Ascending aorta (tissue), 2 donors: ENCODE measurements around the gene AMMECR1L. TPM values are rescaled to one million over a fixed set of nuclear protein-coding genes. Genes with fewer than 3 reads are reported as not detected.
"Not testable (repeated sequence)": the region's sequence is repeated elsewhere in the genome, so short reads cannot be mapped to it uniquely, and the experiment has no call there.

ENCODE experiments used
- DNase-seq, 2 donors: peaks; one replicate each; pipeline ENCODE4 v3.0.0-alpha.2; 2019; ENCODE audit warnings: low spot score in 2 of 2
- H3K27ac ChIP-seq, 2 donors: fragments of 200-600 bp; sonication (generic); one replicate each; pipeline ENCODE4 v1.5.1; 2016 to 2017; ENCODE audit warnings: mild to moderate bottlenecking in 1 of 2
- H3K27me3 ChIP-seq: fragments of 200-600 bp; sonication (generic); one replicate; pipeline ENCODE4 v1.5.1; 2017
- H3K36me3 ChIP-seq, 2 donors: fragments of 200-600 bp; sonication (generic); one replicate each; pipeline ENCODE4 v1.5.1; 2016
- H3K4me1 ChIP-seq, 2 donors: fragments of 200-600 bp; sonication (generic); one replicate each; pipeline ENCODE4 v1.5.1; 2016 to 2017; ENCODE audit warnings: mild to moderate bottlenecking in 1 of 2
- H3K4me3 ChIP-seq, 2 donors: fragments of 200-600 bp; sonication (generic); one replicate each; pipeline ENCODE4 v1.5.1; 2016 to 2017; ENCODE audit warnings: mild to moderate bottlenecking in 1 of 2
- H3K9me3 ChIP-seq, 2 donors: fragments of 200-600 bp; sonication (generic); one replicate each; pipeline ENCODE4 v1.5.1; 2016
- CTCF ChIP-seq, 3 experiments: fragments of 200-600 bp in 2 of 3; fragments of 450-650 bp in 1 of 3; sonication (generic) in 2 of 3; IDR thresholded peaks; one replicate each; pipeline ENCODE4 v1.5.1; 2016 to 2019; ENCODE audit warnings: antibody characterized with exemption in 3 of 3, mild to moderate bottlenecking in 1 of 3, moderate library complexity in 1 of 3
- intact Hi-C: fragments of 100-400 bp; cut with DNase I; formaldehyde crosslinking; loops from one replicate; pipeline ENCODE4 v1.15.1; 2023
- total RNA-seq: library from RNA; depleted of rRNA; stranded (reverse); fragments of >200 nt; gene quantifications from one replicate; pipeline ENCODE4 v1.1.0, GENCODE V29; 2016

Gene AMMECR1L
- total RNA-seq, 1 donor from 2014 or later: 20.6 TPM

GRCh38 chr2:127814677-127815076, 71.1 kb downstream of the AMMECR1L start:
- Histone ChIP-seq H3K27me3 (no peaks in the 10 kb centered on the region), H3K9me3 (no peaks in the 10 kb centered on the region), H3K27ac (no peak overlapping the region), H3K4me1 (peaks cover 0 to 2% of the 10 kb centered on the region in 2 donors), H3K36me3 (no peaks in the 10 kb centered on the region), H3K4me3 (no peak overlapping the region)
- no peak for TF ChIP-seq CTCF (IDR thresholded peaks at IDR 0.05)
- no peak for DNase-seq
- intact Hi-C loops: loop anchor here (5.0 kb wide), 1 partner anchor 307 kb away; no protein-coding TSS in a partner anchor

- not testable (repeated sequence) for H3K36me3 ChIP-seq, H3K9me3 ChIP-seq, DNase-seq, H3K4me3 ChIP-seq, H3K27ac ChIP-seq, H3K27me3 ChIP-seq
- peaks cover 0 to 21% of the 10 kb centered on the region in 2 donors for H3K4me1 ChIP-seq
- intact Hi-C loops: loop anchor here (5.0 kb wide), 1 partner anchor 305 kb away; no protein-coding TSS in a partner anchor
Observed at GRCh38 chr2:127812441-127812840, 73.3 kb downstream of the AMMECR1L start.

Other genes starting within 250 kb of the AMMECR1L start
- gene GPR17, start 239.8 kb downstream of the AMMECR1L start, total RNA-seq: not detected
- 169 TPM for gene LIMS2, start 210.4 kb downstream of the AMMECR1L start, total RNA-seq
- 8.3 TPM for gene SFT2D3, start 184.5 kb downstream of the AMMECR1L start, total RNA-seq
- 13.9 TPM for gene WDR33, start 74.8 kb downstream of the AMMECR1L start, total RNA-seq
- 2.1 TPM for gene POLR2D, start 27.8 kb downstream of the AMMECR1L start, total RNA-seq
- 2.8 TPM for gene SAP130, start 142.1 kb upstream of the AMMECR1L start, total RNA-seq
- gene UGGT1, start 205.2 kb upstream of the AMMECR1L start, total RNA-seq: 42.0 TPM